GM23248 (cell line): Measurements from ENCODE around the gene PXMP2.

ENCODE experiments used
- EZH2 ChIP-seq: fragments of 200-600 bp; sonication (generic); IDR thresholded peaks from 2 replicates; pipeline ENCODE4 v1.6.1; 2018; ENCODE audit warnings: antibody characterized with exemption, mild to moderate bottlenecking; ENCODE audit not compliant: insufficient read depth, poor library complexity, severe bottlenecking
- EZH2phosphoT487 ChIP-seq: fragments of 200-600 bp; sonication (generic); IDR thresholded peaks from 2 replicates; pipeline ENCODE4 v1.6.1; 2018; ENCODE audit warnings: antibody characterized with exemption, moderate library complexity, mild to moderate bottlenecking, low read depth; ENCODE audit not compliant: insufficient read depth

GRCh38 chr12:132661972-132662371 lies 25.4 kb upstream of the PXMP2 start:
- TF ChIP-seq EZH2phosphoT487 (no peak), EZH2 (no peak)
